HepG2 (cell line): Measurements from ENCODE around the gene COMMD7. TPM values are rescaled to one million over a fixed set of nuclear protein-coding genes. Genes with fewer than 3 reads are reported as not detected.
A peak's percentile ranks its signal among the peaks of the same experiment; 100 is the strongest.

Source experiments
- BHLHE40 ChIP-seq: IDR thresholded peaks from 2 replicates; pipeline ENCODE4 v1.6.1; 2011; ENCODE audit warnings: low read length, improper control_type of control experiment
- ELF1 ChIP-seq: sonication (generic); formaldehyde crosslinking; IDR thresholded peaks from 2 replicates; pipeline ENCODE4 v1.4.0; 2020; ENCODE audit warnings: missing genetic modification reagents
- ELF3 ChIP-seq: IDR thresholded peaks from 2 replicates; pipeline ENCODE4 v1.6.1; 2016; ENCODE audit warnings: missing genetic modification reagents, missing compliant biosample characterization
- GATAD1 ChIP-seq: IDR thresholded peaks from 2 replicates; pipeline ENCODE4 v1.6.1; 2016; ENCODE audit warnings: missing genetic modification reagents, missing compliant biosample characterization
- HMG20B ChIP-seq: conservative IDR thresholded peaks from 2 replicates; pipeline ENCODE4 v1.6.1; 2016; ENCODE audit warnings: missing genetic modification reagents, missing compliant biosample characterization
- KLF16 ChIP-seq, 2 experiments: sonication (generic) in 1 of 2; formaldehyde crosslinking in 1 of 2; IDR thresholded peaks; 2 replicates each; pipeline versions ENCODE4 v1.6.1 to v1.8.0; 2016 to 2023; ENCODE audit warnings: missing genetic modification reagents in 2 of 2, missing compliant biosample characterization in 1 of 2
- MIER2 ChIP-seq: IDR thresholded peaks from 2 replicates; pipeline ENCODE4 v1.6.1; 2016; ENCODE audit warnings: missing biosample characterization, missing genetic modification reagents
- NR2F1 ChIP-seq, 2 experiments: fragments of 450-650 bp in 1 of 2; formaldehyde crosslinking in 1 of 2; IDR thresholded peaks; 2 replicates each; pipeline versions ENCODE4 v1.5.0 to v1.6.1; 2016 to 2020; ENCODE audit warnings: mild to moderate bottlenecking in 1 of 2, missing compliant biosample characterization in 1 of 2, missing genetic modification reagents in 1 of 2, moderate library complexity in 1 of 2
- NR2F2 ChIP-seq: IDR thresholded peaks from 2 replicates; pipeline ENCODE4 v1.6.1; 2012; ENCODE audit warnings: low read depth, inconsistent platforms, borderline replicate concordance
- POGZ ChIP-seq: sonication (generic); formaldehyde crosslinking; IDR thresholded peaks from 2 replicates; pipeline ENCODE4 v1.4.0; 2020; ENCODE audit warnings: mild to moderate bottlenecking, missing genetic modification reagents
- RARA ChIP-seq: IDR thresholded peaks from 2 replicates; pipeline ENCODE4 v1.6.1; 2016; ENCODE audit warnings: missing genetic modification reagents, missing compliant biosample characterization
- RCOR2 ChIP-seq: IDR thresholded peaks from 2 replicates; pipeline ENCODE4 v1.6.1; 2016; ENCODE audit warnings: missing biosample characterization, missing genetic modification reagents
- SKI ChIP-seq: fragments of 450-650 bp; IDR thresholded peaks from one replicate; pipeline ENCODE4 v1.6.1; 2018; ENCODE audit warnings: mild to moderate bottlenecking; ENCODE audit not compliant: partially characterized antibody
- SOX6 ChIP-seq, 2 experiments: fragments of 450-650 bp in 1 of 2; sonication (generic) in 1 of 2; formaldehyde crosslinking in 1 of 2; IDR thresholded peaks; 2 replicates each; pipeline versions ENCODE4 v1.4.0 to v1.6.1; 2017 to 2020; ENCODE audit warnings: antibody characterized with exemption in 1 of 2, mild to moderate bottlenecking in 1 of 2, missing genetic modification reagents in 1 of 2
- TBL1XR1 ChIP-seq: fragments of 150-350 bp; IDR thresholded peaks from 2 replicates; pipeline ENCODE4 v1.6.1; 2014; ENCODE audit warnings: borderline replicate concordance, low read length; ENCODE audit not compliant: partially characterized antibody
- ZBTB21 ChIP-seq: sonication (generic); formaldehyde crosslinking; IDR thresholded peaks from 2 replicates; pipeline ENCODE4 v1.4.0; 2020; ENCODE audit warnings: missing genetic modification reagents
- ZMYM3 ChIP-seq: sonication (generic); formaldehyde crosslinking; IDR thresholded peaks from 2 replicates; pipeline ENCODE4 v1.5.1; 2020; ENCODE audit warnings: mild to moderate bottlenecking, missing genetic modification reagents
- ZNF12 ChIP-seq: sonication (generic); formaldehyde crosslinking; IDR thresholded peaks from 2 replicates; pipeline ENCODE4 v1.5.0; 2020; ENCODE audit warnings: missing genetic modification reagents
- ZNF441 ChIP-seq: sonication (generic); formaldehyde crosslinking; IDR thresholded peaks from 2 replicates; pipeline ENCODE4 v1.7.0; 2021; ENCODE audit warnings: missing genetic modification reagents, borderline replicate concordance
- ZNF644 ChIP-seq: IDR thresholded peaks from 2 replicates; pipeline ENCODE4 v1.6.1; 2016; ENCODE audit warnings: low read depth
- polyA plus RNA-seq, 8 experiments: library from polyadenylated mRNA; depleted of rRNA in 3 of 8; stranded (reverse) in 7 of 8; unstranded in 1 of 8; fragments of >200 nt; fragmentation: Illumina TruSeq in 4 of 8; extraction: Trizol in 4 of 8; gene quantifications; 2 replicates each; pipeline versions ENCODE4 v1.2.1 to v1.2.3, GENCODE V29; 2011 to 2016; ENCODE audit warnings: low read depth in 4 of 8, missing spikeins in 1 of 8, mixed read lengths in 1 of 8; ENCODE audit not compliant: insufficient read depth in 1 of 8
- total RNA-seq, 5 experiments: library from RNA; depleted of rRNA; stranded (reverse); fragments of >200 nt; fragmentation: Illumina TruSeq; extraction: Trizol; gene quantifications; 2 replicates each; pipeline ENCODE4 v1.2.3, GENCODE V29; 2016; ENCODE audit warnings: low read depth in 1 of 5
- TF ChIP-seq, protein P1 (sequence below): sonication (generic); formaldehyde crosslinking; conservative IDR thresholded peaks from 2 replicates; pipeline ENCODE4 v1.4.0; 2020; ENCODE audit warnings: mild to moderate bottlenecking, missing genetic modification reagents, moderate library complexity
- TF ChIP-seq, protein P2 (sequence below): sonication (generic); formaldehyde crosslinking; IDR thresholded peaks from 2 replicates; pipeline ENCODE4 v1.9.0; 2021; ENCODE audit warnings: missing genetic modification reagents, mild to moderate bottlenecking, borderline replicate concordance
- TF ChIP-seq, protein P3 (sequence below): IDR thresholded peaks from 2 replicates; pipeline ENCODE4 v1.6.1; 2016; ENCODE audit warnings: low read depth, borderline replicate concordance
- TF ChIP-seq, protein P4 (sequence below): sonication (generic); formaldehyde crosslinking; IDR thresholded peaks from 2 replicates; pipeline ENCODE4 v1.4.0; 2020; ENCODE audit warnings: missing genetic modification reagents

Gene COMMD7
- total and polyA plus RNA-seq, 2 of the 13 experiments (the other 11 are each of a cell fraction or from before 2014, with no cell fraction given): 42.1 to 53.3 TPM

DNA sequence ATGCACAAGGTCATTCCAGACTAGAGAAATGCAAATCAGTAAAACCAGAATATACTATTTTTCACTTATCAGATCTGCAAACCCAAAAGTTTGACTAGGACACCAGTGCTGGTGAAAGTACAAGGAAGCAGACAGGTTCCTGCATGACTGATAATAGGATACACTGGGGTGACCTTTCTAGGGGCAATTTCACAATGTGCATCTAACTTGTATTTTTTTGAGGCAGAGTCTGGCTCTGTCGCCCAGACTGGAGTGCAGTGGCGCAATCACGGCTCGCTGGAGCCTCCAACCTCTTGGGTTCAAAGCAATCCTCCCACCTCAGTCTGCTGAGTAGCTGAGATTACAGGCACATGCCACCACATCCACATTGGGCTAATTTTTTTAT is 11.4 kb downstream of the COMMD7 start (continued):
- TF ChIP-seq NR2F1 (CRISPR knock-in tag; IDR thresholded peaks at IDR 0.05) (peak in 1 of 2 experiments; percentile 31; a peak in 1 of 4 replicates), SKI (peak; percentile 91), ELF3 (peak; percentile 60; the same call in 1 of the 2 replicates), TBL1XR1 (peak; percentile 57), MIER2 (CRISPR knock-in tag) (peak; percentile 50; the same call in 1 of the 2 replicates), GATAD1 (CRISPR knock-in tag) (0 out of 2 replicates have a peak, but pooled peaks have one; percentile 35), POGZ (CRISPR knock-in tag) (peak; percentile 46; the same call in 1 of the 2 replicates), ZBTB21 (CRISPR knock-in tag) (no peak), RARA (CRISPR knock-in tag) (peak; percentile 62), SOX6 (IDR thresholded peaks at IDR 0.05) (no peak), SOX6 (CRISPR knock-in tag; IDR thresholded peaks at IDR 0.05) (peak; percentile 61; the same call in 1 of the 2 replicates), RCOR2 (CRISPR knock-in tag) (peak; percentile 71; the same call in 1 of the 2 replicates), ZNF441 (CRISPR knock-in tag) (peak; percentile 97), BHLHE40 (0 out of 2 replicates have a peak, but pooled peaks have one; percentile 20), ZNF644 (CRISPR knock-in tag) (no peak), ZNF12 (CRISPR knock-in tag) (peak; percentile 73; the same call in 1 of the 2 replicates), KLF16 (CRISPR knock-in tag; IDR thresholded peaks at IDR 0.05) (no peak), ZMYM3 (CRISPR knock-in tag) (peak; percentile 77), HMG20B (CRISPR knock-in tag) (peak; percentile 50; the same call in 1 of the 2 replicates), NR2F2 (peak; percentile 63; the same call in 1 of the 2 replicates), ELF1 (CRISPR knock-in tag) (peak; percentile 33; the same call in 1 of the 2 replicates)
- TF ChIP-seq, protein P1, sequence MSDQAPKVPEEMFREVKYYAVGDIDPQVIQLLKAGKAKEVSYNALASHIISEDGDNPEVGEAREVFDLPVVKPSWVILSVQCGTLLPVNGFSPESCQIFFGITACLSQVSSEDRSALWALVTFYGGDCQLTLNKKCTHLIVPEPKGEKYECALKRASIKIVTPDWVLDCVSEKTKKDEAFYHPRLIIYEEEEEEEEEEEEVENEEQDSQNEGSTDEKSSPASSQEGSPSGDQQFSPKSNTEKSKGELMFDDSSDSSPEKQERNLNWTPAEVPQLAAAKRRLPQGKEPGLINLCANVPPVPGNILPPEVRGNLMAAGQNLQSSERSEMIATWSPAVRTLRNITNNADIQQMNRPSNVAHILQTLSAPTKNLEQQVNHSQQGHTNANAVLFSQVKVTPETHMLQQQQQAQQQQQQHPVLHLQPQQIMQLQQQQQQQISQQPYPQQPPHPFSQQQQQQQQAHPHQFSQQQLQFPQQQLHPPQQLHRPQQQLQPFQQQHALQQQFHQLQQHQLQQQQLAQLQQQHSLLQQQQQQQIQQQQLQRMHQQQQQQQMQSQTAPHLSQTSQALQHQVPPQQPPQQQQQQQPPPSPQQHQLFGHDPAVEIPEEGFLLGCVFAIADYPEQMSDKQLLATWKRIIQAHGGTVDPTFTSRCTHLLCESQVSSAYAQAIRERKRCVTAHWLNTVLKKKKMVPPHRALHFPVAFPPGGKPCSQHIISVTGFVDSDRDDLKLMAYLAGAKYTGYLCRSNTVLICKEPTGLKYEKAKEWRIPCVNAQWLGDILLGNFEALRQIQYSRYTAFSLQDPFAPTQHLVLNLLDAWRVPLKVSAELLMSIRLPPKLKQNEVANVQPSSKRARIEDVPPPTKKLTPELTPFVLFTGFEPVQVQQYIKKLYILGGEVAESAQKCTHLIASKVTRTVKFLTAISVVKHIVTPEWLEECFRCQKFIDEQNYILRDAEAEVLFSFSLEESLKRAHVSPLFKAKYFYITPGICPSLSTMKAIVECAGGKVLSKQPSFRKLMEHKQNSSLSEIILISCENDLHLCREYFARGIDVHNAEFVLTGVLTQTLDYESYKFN (CRISPR knock-in tag): peak; percentile 37; the same call in 1 of the 2 replicates
- TF ChIP-seq, protein P2, sequence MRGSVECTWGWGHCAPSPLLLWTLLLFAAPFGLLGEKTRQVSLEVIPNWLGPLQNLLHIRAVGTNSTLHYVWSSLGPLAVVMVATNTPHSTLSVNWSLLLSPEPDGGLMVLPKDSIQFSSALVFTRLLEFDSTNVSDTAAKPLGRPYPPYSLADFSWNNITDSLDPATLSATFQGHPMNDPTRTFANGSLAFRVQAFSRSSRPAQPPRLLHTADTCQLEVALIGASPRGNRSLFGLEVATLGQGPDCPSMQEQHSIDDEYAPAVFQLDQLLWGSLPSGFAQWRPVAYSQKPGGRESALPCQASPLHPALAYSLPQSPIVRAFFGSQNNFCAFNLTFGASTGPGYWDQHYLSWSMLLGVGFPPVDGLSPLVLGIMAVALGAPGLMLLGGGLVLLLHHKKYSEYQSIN: no peak
- TF ChIP-seq, protein P3, sequence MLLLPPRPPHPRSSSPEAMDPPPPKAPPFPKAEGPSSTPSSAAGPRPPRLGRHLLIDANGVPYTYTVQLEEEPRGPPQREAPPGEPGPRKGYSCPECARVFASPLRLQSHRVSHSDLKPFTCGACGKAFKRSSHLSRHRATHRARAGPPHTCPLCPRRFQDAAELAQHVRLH: 0 out of 2 replicates have a peak, but pooled peaks have one; percentile 44
- TF ChIP-seq, protein P4, sequence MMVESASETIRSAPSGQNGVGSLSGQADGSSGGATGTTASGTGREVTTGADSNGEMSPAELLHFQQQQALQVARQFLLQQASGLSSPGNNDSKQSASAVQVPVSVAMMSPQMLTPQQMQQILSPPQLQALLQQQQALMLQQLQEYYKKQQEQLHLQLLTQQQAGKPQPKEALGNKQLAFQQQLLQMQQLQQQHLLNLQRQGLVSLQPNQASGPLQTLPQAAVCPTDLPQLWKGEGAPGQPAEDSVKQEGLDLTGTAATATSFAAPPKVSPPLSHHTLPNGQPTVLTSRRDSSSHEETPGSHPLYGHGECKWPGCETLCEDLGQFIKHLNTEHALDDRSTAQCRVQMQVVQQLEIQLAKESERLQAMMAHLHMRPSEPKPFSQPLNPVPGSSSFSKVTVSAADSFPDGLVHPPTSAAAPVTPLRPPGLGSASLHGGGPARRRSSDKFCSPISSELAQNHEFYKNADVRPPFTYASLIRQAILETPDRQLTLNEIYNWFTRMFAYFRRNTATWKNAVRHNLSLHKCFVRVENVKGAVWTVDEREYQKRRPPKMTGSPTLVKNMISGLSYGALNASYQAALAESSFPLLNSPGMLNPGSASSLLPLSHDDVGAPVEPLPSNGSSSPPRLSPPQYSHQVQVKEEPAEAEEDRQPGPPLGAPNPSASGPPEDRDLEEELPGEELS (CRISPR knock-in tag): peak; percentile 39; the same call in 1 of the 2 replicates
